H1 (cell line): ENCODE results near the gene SVEP1. TPM values are rescaled to one million over a fixed set of nuclear protein-coding genes. Genes with fewer than 3 reads are reported as not detected.

Experiments used
- BRCA1 ChIP-seq: IDR thresholded peaks from 2 replicates; pipeline ENCODE4 v1.6.1; 2012; ENCODE audit warnings: low read depth, low read length, improper control_type of control experiment
- E2F6 ChIP-seq: IDR thresholded peaks from 2 replicates; pipeline ENCODE4 v1.6.1; 2012; ENCODE audit warnings: inconsistent platforms
- HDAC2 ChIP-seq, 2 experiments: fragments of 300-600 bp in 1 of 2; sonication (generic) in 1 of 2; IDR thresholded peaks; 2 replicates each; pipeline ENCODE4 v1.6.1; 2011 to 2012; ENCODE audit warnings: low read depth in 2 of 2, low read length in 2 of 2, mild to moderate bottlenecking in 2 of 2, moderate library complexity in 2 of 2, borderline replicate concordance in 1 of 2, inconsistent platforms in 1 of 2
- KDM4A ChIP-seq: IDR thresholded peaks from one replicate; pipeline ENCODE4 v1.7.1; 2012; ENCODE audit warnings: low read depth, mild to moderate bottlenecking, moderate library complexity, low read length, inconsistent platforms; ENCODE audit not compliant: severe bottlenecking
- PHF8 ChIP-seq: fragments of 200-600 bp; sonication (generic); conservative IDR thresholded peaks from 2 replicates; pipeline ENCODE4 v1.7.1; 2012; ENCODE audit warnings: low read depth, mild to moderate bottlenecking, inconsistent platforms, low read length, moderate library complexity
- RBBP5 ChIP-seq: IDR thresholded peaks from 2 replicates; pipeline ENCODE4 v1.7.1; 2012; ENCODE audit warnings: low read depth, mild to moderate bottlenecking, inconsistent platforms, low read length, moderate library complexity, borderline replicate concordance
- SAP30 ChIP-seq: fragments of 300-600 bp; sonication (generic); IDR thresholded peaks from 2 replicates; pipeline ENCODE4 v1.7.1; 2012; ENCODE audit warnings: low read length, moderate library complexity, mild to moderate bottlenecking, inconsistent platforms; ENCODE audit not compliant: insufficient read depth, insufficient replicate concordance
- polyA plus RNA-seq, 7 experiments: library from polyadenylated mRNA; depleted of rRNA in 3 of 7; stranded (reverse) in 5 of 7; unstranded in 2 of 7; fragments of >200 nt in 5 of 7; fragments of 200-250 nt in 2 of 7; gene quantifications; 1 replicate in 5 of 7; 2 replicates in 1 of 7; 4 replicates in 1 of 7; pipeline versions ENCODE4 v1.2.1 to v1.2.3, GENCODE V29; 2011 to 2013; ENCODE audit warnings: missing spikeins in 2 of 7, mixed read lengths in 2 of 7
- total RNA-seq: library from RNA; stranded (reverse); fragmentation: NEBNext Ultra II Directional; extraction: Animal tissue kit (Norgen Biotek cat#: 25700); gene quantifications from 2 replicates; pipeline ENCODE4 v1.2.1, GENCODE V29; 2021
- TF ChIP-seq, protein P1 (sequence below): fragments of 300-600 bp; sonication (generic); IDR thresholded peaks from 2 replicates; pipeline ENCODE4 v1.7.1; 2012; ENCODE audit warnings: low read length, moderate library complexity, mild to moderate bottlenecking, inconsistent platforms; ENCODE audit not compliant: insufficient replicate concordance

Gene SVEP1
- total and polyA plus RNA-seq, 2 of the 8 experiments (the other 6 are each of a cell fraction or from before 2014, with no cell fraction given): 0.11 to 0.37 TPM

DNA sequence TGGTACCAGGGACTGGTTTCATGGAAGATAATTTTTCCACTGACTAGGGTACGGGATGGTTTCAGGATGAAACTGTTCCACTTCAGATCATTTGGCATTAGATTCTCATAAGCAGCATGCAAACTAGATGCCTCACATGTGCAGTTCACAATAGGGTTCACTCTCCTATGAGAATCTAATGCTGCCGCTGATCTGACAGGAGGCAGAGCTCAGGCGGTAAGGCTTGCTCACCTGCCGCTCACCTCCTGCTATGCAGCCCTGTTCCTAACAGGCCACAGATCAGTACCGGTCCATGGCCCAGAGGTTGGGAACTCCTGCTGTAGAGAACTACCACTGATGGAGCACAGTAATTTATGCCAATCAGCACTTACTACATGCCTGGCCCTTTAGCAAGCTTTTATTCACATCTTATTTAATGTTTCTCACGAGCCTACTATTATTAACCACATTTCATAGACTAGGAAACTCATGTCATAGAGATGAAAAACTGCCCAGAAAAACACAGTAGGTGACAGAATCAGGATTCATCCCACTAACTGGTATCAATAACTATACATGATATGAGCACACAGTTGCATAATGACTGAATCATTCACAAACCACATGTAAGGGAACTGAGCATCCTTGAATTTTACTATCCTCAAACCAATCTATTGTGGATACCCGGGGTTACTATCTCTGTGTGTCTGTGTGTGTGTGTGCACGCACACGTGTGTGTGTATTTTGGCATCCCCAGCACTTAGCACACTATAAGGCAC is 46.5 kb downstream of the SVEP1 start (continued):
- TF ChIP-seq, protein P1, sequence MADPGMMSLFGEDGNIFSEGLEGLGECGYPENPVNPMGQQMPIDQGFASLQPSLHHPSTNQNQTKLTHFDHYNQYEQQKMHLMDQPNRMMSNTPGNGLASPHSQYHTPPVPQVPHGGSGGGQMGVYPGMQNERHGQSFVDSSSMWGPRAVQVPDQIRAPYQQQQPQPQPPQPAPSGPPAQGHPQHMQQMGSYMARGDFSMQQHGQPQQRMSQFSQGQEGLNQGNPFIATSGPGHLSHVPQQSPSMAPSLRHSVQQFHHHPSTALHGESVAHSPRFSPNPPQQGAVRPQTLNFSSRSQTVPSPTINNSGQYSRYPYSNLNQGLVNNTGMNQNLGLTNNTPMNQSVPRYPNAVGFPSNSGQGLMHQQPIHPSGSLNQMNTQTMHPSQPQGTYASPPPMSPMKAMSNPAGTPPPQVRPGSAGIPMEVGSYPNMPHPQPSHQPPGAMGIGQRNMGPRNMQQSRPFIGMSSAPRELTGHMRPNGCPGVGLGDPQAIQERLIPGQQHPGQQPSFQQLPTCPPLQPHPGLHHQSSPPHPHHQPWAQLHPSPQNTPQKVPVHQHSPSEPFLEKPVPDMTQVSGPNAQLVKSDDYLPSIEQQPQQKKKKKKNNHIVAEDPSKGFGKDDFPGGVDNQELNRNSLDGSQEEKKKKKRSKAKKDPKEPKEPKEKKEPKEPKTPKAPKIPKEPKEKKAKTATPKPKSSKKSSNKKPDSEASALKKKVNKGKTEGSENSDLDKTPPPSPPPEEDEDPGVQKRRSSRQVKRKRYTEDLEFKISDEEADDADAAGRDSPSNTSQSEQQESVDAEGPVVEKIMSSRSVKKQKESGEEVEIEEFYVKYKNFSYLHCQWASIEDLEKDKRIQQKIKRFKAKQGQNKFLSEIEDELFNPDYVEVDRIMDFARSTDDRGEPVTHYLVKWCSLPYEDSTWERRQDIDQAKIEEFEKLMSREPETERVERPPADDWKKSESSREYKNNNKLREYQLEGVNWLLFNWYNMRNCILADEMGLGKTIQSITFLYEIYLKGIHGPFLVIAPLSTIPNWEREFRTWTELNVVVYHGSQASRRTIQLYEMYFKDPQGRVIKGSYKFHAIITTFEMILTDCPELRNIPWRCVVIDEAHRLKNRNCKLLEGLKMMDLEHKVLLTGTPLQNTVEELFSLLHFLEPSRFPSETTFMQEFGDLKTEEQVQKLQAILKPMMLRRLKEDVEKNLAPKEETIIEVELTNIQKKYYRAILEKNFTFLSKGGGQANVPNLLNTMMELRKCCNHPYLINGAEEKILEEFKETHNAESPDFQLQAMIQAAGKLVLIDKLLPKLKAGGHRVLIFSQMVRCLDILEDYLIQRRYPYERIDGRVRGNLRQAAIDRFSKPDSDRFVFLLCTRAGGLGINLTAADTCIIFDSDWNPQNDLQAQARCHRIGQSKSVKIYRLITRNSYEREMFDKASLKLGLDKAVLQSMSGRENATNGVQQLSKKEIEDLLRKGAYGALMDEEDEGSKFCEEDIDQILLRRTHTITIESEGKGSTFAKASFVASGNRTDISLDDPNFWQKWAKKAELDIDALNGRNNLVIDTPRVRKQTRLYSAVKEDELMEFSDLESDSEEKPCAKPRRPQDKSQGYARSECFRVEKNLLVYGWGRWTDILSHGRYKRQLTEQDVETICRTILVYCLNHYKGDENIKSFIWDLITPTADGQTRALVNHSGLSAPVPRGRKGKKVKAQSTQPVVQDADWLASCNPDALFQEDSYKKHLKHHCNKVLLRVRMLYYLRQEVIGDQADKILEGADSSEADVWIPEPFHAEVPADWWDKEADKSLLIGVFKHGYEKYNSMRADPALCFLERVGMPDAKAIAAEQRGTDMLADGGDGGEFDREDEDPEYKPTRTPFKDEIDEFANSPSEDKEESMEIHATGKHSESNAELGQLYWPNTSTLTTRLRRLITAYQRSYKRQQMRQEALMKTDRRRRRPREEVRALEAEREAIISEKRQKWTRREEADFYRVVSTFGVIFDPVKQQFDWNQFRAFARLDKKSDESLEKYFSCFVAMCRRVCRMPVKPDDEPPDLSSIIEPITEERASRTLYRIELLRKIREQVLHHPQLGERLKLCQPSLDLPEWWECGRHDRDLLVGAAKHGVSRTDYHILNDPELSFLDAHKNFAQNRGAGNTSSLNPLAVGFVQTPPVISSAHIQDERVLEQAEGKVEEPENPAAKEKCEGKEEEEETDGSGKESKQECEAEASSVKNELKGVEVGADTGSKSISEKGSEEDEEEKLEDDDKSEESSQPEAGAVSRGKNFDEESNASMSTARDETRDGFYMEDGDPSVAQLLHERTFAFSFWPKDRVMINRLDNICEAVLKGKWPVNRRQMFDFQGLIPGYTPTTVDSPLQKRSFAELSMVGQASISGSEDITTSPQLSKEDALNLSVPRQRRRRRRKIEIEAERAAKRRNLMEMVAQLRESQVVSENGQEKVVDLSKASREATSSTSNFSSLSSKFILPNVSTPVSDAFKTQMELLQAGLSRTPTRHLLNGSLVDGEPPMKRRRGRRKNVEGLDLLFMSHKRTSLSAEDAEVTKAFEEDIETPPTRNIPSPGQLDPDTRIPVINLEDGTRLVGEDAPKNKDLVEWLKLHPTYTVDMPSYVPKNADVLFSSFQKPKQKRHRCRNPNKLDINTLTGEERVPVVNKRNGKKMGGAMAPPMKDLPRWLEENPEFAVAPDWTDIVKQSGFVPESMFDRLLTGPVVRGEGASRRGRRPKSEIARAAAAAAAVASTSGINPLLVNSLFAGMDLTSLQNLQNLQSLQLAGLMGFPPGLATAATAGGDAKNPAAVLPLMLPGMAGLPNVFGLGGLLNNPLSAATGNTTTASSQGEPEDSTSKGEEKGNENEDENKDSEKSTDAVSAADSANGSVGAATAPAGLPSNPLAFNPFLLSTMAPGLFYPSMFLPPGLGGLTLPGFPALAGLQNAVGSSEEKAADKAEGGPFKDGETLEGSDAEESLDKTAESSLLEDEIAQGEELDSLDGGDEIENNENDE: no peak
- TF ChIP-seq PHF8: no peak
- no peak for TF ChIP-seq E2F6
- TF ChIP-seq KDM4A: no peak
- no peak for TF ChIP-seq BRCA1
- no peak for TF ChIP-seq HDAC2 (IDR thresholded peaks at IDR 0.05; ENCODE audit: borderline replicate concordance in 1 of 2, low read depth in 2 of 2, low read length in 2 of 2)
- no peak for TF ChIP-seq RBBP5
- no peak for TF ChIP-seq SAP30
